ENCODE measurements around the gene TOM1. TPM values are rescaled to one million over a fixed set of nuclear protein-coding genes. Genes with fewer than 3 reads are reported as not detected.
A peak's percentile ranks its signal among the peaks of the same experiment; 100 is the strongest.

The TOM1 gene
- total RNA-seq, 1 donor from 2014 or later = 83.2 TPM

DNA sequence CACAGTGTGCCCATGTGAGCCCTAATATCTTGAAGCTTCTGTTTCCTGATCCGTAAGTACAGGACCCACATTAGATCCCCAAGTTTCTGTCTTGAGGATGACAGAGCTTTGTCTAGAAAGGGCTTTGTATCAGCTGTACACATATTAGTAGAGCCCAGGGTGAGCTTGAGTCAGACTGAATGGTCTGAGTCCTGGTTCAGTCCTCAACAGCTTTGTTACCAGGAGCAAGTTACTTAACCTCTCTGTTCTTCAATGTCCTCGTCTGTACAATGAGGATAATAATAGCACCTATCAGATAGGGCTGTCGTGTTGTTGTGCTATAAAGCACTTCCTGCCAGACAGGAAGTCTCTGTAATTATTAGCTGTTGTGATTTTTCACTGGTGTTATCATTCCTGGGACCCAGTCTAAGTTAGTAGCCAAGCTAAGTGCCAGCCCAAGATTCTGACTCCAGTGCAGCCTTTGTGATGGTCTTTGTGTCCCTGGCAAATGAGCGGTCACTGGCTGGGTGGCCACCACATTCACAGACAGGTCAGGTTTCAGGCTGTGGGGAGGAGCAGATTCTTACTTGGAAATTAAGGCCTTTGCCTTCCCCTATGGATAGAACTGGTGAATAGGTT is 6.8 kb downstream of the TOM1 start:
- peak; percentile 14 for DNase-seq (ENCODE audit: low spot score)

GRCh38 chr22:35307372-35307771 is 7.7 kb downstream of the TOM1 start:
- DNase-seq (ENCODE audit: low spot score) = peak; percentile 16

- peak; percentile 45 for DNase-seq (ENCODE audit: low spot score)
Observed at GRCh38 chr22:35307892-35308291, 8.2 kb downstream of the TOM1 start.

GRCh38 chr22:35308480-35309021 is 8.9 kb downstream of the TOM1 start:
- DNase-seq (ENCODE audit: low spot score) = peak; percentile 6

GRCh38 chr22:35310556-35311550 is 11.2 kb downstream of the TOM1 start:
- peak; percentile 67 for DNase-seq (ENCODE audit: low spot score)

GRCh38 chr22:35311551-35311999 is 11.9 kb downstream of the TOM1 start:
- DNase-seq (ENCODE audit: low spot score) = peak; percentile 82

- DNase-seq (ENCODE audit: low spot score) = peak; percentile 53
Observed at GRCh38 chr22:35312198-35313059, 12.7 kb downstream of the TOM1 start.

- DNase-seq (ENCODE audit: low spot score) = peak; percentile 79
Observed at GRCh38 chr22:35313311-35314121, 13.8 kb downstream of the TOM1 start.

- peak; percentile 39 for DNase-seq (ENCODE audit: low spot score)
Observed at GRCh38 chr22:35314161-35314942, 14.7 kb downstream of the TOM1 start.

- DNase-seq (ENCODE audit: low spot score) = peak; percentile 87
Observed at GRCh38 chr22:35315141-35315854, 15.6 kb downstream of the TOM1 start.

DNA sequence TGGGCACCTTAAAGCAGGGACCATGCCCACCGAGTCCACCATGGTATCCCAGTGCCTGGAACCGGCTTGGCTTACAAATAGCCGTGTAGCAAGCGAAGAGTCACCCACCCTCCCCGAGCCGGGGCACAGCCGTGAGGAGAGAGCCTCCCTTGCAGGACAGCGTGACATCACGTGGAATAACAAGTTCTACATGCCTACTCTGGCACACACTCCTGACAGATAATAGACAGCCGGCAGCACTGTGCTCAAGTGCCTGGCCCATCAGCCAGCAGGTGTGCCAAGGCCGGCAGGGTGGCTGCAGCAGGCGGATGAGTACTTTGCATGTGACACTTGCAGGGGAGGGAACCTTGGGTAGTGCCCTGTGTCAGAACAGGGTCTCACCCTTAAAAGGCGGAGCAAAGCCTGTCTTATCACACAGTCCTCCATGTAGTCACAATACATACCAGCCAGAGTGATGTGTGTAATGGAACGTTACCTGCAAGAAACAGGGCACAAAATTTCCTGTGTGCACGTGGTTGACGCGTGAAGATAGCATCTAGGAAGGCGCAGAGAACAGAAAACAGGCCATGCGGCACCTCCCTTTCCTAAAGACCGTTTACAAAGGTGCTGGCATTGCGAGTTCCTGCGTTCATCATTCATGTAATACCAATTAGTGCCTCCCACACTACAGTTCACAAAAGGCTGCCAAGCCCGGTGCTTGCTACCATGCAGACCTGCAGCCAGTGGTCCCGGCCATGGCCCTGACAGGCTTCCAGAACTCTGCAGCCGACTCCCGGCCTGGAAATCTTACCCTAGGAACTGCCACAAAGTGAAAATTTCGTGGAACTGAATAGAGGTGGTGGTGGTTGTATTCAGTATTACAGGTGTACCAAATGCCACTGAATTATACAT is 16.4 kb downstream of the TOM1 start:
- DNase-seq (ENCODE audit: low spot score) = peak; percentile 81

DNA sequence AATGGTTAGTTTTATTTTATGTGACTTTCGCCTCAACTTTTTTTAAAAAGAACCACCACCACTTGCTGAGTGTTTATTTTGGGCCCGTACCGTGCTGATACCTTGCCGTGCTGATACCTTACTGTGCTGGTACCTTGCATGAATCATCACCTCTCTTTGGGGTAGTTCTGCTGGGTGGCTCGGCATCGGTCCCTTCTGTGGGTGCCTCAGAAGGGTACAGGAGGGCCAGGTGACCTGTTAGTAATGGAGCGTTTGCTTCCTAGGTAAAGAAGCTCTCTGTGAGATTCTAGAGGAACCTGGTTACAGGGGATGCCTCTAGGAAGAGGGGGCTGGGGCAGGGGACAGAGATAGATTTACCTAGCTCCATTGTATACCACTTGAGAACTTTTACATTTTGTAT is 17.1 kb downstream of the TOM1 start:
- peak; percentile 20 for DNase-seq (ENCODE audit: low spot score)

- DNase-seq (ENCODE audit: low spot score) = no peak
Observed at GRCh38 chr22:35317680-35318290, 18.1 kb downstream of the TOM1 start.

DNA sequence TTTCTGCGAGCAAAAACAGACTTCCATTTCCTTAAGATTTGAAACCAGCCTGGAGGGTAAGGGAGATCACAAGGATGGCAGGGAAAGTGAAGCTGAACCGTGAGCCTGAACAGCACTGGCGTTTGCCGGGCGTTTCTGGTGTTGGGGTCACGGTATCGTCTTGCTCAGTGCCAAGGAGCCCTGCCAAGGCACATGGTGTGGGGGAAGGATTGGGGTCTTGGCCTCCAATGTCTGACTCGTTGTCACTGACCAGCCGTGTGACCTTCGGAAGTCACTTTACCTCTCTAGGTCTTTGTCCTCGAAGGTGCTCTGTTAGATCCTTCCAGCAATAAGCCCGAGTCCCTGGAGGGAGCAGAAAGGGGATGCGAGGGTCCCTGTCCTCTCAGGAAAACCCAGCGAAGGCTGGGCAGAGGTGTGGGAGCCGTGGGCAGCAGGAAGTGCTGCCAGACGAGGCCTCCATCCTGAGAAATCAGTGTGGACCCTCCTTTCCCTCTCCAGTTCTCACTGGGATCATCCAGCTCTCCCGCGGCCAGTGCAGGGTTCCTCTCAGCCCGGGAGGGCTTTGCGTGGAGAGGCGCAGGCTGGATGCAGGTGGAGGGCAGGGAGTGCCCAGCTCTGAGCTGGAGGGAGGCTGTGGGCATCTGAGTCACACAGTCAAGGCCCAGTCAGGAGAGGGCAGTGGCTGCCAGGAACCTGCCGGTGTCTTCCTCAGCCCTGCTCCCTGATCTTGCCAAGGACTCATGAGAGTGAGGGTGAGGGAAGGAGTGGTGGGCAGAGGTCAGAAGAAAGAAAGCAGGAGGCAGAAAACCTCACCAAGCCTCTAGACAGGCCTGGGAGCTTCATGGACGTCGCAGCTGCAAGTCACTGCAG is 18.9 kb downstream of the TOM1 start:
- DNase-seq (ENCODE audit: low spot score) = no peak

DNA sequence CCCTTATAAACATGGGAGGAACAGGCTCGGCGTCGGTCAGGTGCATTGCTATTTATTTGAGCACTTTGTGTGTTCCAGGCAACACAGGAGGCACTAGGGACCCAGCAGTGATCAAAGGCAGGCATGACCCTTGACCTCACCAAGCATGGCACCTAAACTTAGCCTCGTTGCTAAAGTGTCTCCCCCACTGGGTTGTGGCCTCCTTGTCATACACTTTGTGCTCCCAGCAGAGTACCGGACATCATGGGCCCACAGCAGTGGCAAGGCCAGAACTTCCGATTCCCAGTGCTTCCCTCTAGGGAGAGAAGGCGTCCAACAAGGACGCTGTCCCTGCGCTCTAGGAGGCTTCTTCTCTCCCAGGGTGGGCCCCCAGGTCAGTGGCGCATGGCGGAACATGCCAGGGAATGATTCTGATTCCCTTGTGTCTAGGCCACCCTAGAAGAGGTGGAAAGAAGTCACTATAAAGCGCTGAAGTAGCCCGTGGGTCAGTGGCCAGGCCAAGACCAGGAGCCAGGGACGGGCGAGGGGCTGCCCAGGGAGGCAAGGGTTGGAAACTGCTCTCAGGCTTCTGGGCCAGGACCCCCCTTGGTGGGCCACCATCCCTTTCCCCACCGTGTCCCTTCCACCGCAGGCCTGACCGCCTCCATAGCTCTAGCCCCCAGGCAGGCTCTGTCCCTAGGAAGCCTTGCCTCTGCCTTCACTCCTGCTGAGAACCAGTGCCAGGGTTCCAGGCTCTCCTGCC is 19.7 kb downstream of the TOM1 start:
- DNase-seq (ENCODE audit: low spot score) = no peak

Measured in mesenteric fat pad (tissue), 1 donor.